Upper lobe of right lung (tissue), 1 donor: ENCODE results near the gene CD58. TPM values are rescaled to one million over a fixed set of nuclear protein-coding genes. Genes with fewer than 3 reads are reported as not detected.

Experiments used
- ATAC-seq: fragments of 200-7000 bp; cut with Tn5 transposase; one replicate; pipeline ENCODE4 v1.9.1; 2020; ENCODE audit warnings: mild to moderate bottlenecking, moderate library complexity
- DNase-seq: peaks from one replicate; pipeline ENCODE4 v3.0.0-alpha.2; 2020
- H3K27ac ChIP-seq: fragments of 200-600 bp; one replicate; pipeline ENCODE4 v1.8.0; 2022
- H3K27me3 ChIP-seq: fragments of 200-600 bp; one replicate; pipeline ENCODE4 v1.8.0; 2022; ENCODE audit warnings: mild to moderate bottlenecking
- H3K36me3 ChIP-seq: fragments of 200-600 bp; one replicate; pipeline ENCODE4 v1.8.0; 2022
- H3K4me1 ChIP-seq: fragments of 200-600 bp; one replicate; pipeline ENCODE4 v1.8.0; 2022
- H3K4me3 ChIP-seq: fragments of 200-600 bp; one replicate; pipeline ENCODE4 v1.8.0; 2022; ENCODE audit warnings: mild to moderate bottlenecking
- H3K9me3 ChIP-seq: fragments of 200-600 bp; one replicate; pipeline ENCODE4 v1.8.0; 2022
- CTCF ChIP-seq: fragments of 200-600 bp; IDR thresholded peaks from one replicate; pipeline ENCODE4 v1.8.0; 2022; ENCODE audit warnings: antibody characterized with exemption
- intact Hi-C: fragments of 100-400 bp; cut with DNase I; formaldehyde crosslinking; loops from one replicate; pipeline ENCODE4 v1.11.0; 2022
- total RNA-seq: library from RNA; stranded (reverse); fragmentation: NEBNext Ultra II Directional; extraction: Animal tissue kit (Norgen Biotek cat#: 25700); gene quantifications from one replicate; pipeline ENCODE4 v1.2.1, GENCODE V29; 2021
- donor health status: DM: no; HTN: yes; CAD: no; lungs with severe emphysema.

The CD58 gene
- total RNA-seq, 1 donor from 2014 or later, result 33.2 TPM

DNA sequence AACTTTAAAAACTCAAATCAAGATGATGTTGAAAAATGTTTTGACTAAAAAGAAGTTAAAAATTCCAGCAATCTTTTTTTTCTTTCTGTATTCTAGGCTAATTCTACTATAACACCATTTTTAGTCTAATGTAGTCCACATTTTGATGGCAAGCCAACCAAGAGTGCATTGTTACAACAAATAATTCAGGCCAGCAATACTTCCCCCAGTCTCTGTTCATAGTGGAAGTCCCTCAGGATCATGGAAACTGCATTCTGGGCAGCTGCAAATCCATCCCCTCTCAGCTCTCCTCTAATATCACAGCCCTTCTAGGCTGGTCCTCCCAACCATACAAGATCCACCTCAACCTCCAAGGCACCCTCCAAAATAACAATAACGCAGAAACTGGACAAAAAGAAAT, 7.8 kb upstream of the CD58 start:
- Histone ChIP-seq H3K9me3 (no peaks in the 10 kb centered on the region), H3K27ac (no peak overlapping the region), H3K27me3 (no peaks in the 10 kb centered on the region), H3K36me3 (no peaks in the 10 kb centered on the region), H3K4me3 (no peak overlapping the region), H3K4me1 (no peaks in the 10 kb centered on the region)
- intact Hi-C loops, result no loop called here
- no peak for TF ChIP-seq CTCF
- DNase-seq (no peak), ATAC-seq (no peak)

DNA sequence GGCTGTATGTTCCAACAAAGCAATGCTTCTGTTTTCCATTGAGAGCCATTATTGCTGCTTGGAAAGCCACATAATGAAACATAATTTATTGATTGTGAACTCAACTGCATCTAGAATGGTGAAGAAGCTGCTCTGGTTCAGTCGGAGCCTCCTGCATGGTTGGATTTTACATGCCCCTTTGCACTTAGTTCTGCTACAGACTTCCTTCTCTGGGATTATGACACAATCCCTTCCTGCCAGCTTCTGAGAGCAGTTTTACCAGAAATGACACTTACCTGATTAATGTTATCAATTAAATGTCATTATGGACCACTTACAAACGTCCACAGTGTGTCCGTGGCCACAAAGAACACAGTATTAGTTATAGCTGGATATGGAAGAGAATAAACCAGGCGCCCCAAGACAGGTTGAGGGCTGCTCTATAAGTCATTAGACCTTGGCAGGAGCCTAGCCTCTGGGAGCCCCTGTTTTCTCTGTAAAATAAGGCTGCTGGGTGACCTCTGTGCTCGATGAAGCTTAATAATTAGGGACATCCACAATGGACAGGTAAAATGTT, 7.0 kb upstream of the CD58 start:
- Histone ChIP-seq H3K4me3 (no peak overlapping the region), H3K36me3 (no peaks in the 10 kb centered on the region)

DNA sequence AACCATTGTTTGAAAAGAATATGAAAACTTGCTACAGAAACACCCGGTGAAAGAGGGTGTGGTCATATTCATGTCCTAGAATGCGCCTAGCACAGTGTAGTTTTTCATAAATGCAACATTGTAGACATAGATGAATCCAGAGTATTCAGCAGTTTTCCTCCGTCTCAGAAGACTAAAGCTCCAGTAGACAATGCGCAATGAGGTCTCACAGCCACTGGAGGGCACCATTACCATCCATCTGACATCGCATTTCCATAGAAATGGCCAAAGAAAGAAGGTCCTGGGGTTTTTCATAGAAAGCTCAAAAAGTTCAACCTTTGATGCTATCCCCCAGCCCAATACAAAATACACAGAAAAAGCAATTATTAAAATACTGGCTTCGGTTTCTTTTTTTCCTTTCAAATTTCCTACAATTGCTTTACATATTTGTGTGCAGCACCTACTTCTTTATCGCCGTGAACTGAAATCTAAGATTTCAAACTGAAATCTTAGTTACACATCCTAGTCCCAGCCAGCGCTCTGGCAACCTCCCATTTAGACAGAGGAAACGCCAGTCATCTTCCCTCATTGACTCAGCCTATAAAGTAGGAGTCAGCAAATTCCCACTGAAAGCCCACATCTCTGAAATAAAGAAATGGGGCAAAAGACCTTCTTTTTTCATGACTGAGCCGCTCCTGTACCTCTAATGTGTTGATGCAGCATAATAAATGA, 3.9 kb upstream of the CD58 start:
- H3K36me3 ChIP-seq, result no peaks in the 10 kb centered on the region
- intact Hi-C loops, result no loop called here
- H3K9me3 ChIP-seq, result no peaks in the 10 kb centered on the region
- H3K27me3 ChIP-seq, result no peaks in the 10 kb centered on the region
- DNase-seq (no peak), ATAC-seq (peak; percentile 19)
- no peak overlapping the region for H3K4me3 ChIP-seq
- peak; percentile 92 for TF ChIP-seq CTCF
- no peak overlapping the region for H3K27ac ChIP-seq
- H3K4me1 ChIP-seq, result peaks cover 8% of the 10 kb centered on the region

More for the DNA sequence above, 7.0 kb upstream of the CD58 start:
- no peak for ATAC-seq
- Histone ChIP-seq H3K4me1 (no peaks in the 10 kb centered on the region), H3K27me3 (no peaks in the 10 kb centered on the region), H3K27ac (no peak overlapping the region), H3K9me3 (no peaks in the 10 kb centered on the region)
- intact Hi-C loops, result no loop called here
- no peak for DNase-seq
- no peak for TF ChIP-seq CTCF

DNA sequence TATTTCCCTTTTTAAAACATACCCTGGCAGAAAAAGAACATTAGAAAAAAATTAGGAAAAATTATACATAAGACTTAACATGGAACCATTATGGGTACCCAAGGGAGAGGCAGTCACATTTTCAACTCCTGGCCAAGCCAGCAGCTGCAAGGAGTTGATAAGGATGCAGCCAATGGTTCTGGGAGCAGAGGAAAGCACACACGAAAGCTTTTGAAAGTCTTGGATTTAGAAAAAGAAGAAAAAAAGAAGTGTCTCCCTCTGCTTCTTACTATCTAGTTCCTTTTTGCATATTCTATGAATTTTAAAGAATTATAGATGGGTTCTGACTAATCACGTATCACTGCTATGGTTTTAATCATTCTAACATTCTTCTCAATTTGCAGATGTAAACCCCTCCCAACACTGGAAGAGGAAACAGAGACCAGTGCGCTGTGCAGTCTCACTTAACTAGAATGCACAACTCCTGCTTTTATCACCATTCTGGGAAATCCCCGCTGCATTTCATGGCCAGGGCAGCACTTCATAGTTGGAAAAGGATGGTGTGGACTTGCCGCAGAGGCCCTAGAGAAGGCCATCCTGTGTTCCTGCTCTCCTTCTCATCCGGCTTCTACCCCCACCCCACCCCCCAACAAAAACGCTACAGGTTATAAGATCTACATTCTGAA, 2.7 kb upstream of the CD58 start:
- Histone ChIP-seq H3K9me3 (no peaks in the 10 kb centered on the region), H3K27ac (no peak overlapping the region), H3K27me3 (no peaks in the 10 kb centered on the region), H3K4me3 (no peak overlapping the region), H3K36me3 (no peaks in the 10 kb centered on the region), H3K4me1 (peaks cover 20% of the 10 kb centered on the region)
- ATAC-seq, result no peak
- DNase-seq, result no peak
- TF ChIP-seq CTCF, result no peak
- intact Hi-C loops, result no loop called here

DNA sequence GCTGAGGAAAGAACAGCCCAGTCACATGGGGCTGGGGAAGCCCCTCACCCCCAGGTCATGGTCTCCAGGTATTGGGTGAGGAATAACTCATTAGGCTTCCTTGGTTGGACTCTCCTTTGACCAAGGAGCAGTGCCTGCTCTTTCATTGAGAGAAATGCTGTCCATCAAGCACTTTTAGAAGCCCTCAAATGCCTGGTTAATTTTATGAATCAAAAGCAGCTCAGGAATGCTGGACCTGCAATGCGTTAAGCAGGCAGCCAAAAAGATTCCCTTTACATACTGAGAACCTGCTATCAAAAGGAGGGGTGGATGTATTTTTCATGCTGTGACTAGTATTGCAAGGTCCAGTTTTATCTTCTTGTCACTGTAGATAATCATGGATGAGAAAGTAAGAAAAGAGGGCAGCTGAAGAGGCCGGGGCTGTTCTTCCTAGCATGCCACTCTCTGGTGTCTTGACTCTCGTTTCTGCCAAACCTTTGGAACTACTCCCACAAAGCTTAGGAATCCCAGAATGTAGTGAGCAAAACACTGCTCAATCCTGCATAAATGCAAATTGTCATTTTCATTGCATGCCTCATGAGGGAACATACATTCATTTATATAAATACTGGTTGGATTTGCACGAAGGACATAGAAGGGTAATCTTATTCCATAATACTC, 2.1 kb upstream of the CD58 start:
- no peaks in the 10 kb centered on the region for H3K27me3 ChIP-seq
- intact Hi-C loops, result no loop called here
- H3K27ac ChIP-seq, result no peak overlapping the region
- ATAC-seq, result no peak
- H3K36me3 ChIP-seq, result no peaks in the 10 kb centered on the region
- DNase-seq, result no peak
- H3K4me1 ChIP-seq, result peaks cover 24% of the 10 kb centered on the region
- H3K4me3 ChIP-seq, result no peak overlapping the region
- H3K9me3 ChIP-seq, result no peaks in the 10 kb centered on the region
- TF ChIP-seq CTCF, result no peak
